Putamen (tissue), 1 donor: ENCODE data around the gene UGT2B28.
"Not testable (repeated sequence)": the region's sequence is repeated elsewhere in the genome, so short reads cannot be mapped to it uniquely, and the experiment has no call there.

ENCODE experiments used
- DNase-seq: peaks from one replicate; pipeline ENCODE4 v3.0.0-alpha.2; 2016; ENCODE audit warnings: low spot score

The UGT2B28 gene

DNA sequence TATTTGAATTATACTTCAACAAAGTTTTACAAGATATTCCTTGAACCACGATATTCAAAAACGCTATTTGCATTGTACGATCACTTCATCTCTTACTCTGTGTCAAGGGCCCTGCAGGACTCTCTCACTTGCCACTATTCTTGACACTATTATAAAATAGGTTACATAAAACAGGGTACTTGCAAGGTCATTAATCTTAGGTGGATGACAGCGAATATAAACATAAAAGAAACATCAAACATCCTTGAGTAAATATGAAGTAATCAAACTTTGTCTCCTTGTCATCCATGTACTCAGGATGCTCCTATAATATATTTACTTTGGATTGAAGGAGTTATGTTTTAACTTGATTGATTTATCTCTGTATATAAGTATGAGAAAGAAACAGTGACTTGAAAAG is at the start of gene UGT2B28:
UGT2B28 (plus strand) TSS at position 395 of the 400 bp plus-strand sequence. CDS start 26 bp downstream, outside the sequence.
- not testable (repeated sequence) for DNase-seq

- no peak for DNase-seq
These were observed 41.2 kb upstream of the UGT2B28 start for GRCh38 chr4:69239092-69239491.

DNA sequence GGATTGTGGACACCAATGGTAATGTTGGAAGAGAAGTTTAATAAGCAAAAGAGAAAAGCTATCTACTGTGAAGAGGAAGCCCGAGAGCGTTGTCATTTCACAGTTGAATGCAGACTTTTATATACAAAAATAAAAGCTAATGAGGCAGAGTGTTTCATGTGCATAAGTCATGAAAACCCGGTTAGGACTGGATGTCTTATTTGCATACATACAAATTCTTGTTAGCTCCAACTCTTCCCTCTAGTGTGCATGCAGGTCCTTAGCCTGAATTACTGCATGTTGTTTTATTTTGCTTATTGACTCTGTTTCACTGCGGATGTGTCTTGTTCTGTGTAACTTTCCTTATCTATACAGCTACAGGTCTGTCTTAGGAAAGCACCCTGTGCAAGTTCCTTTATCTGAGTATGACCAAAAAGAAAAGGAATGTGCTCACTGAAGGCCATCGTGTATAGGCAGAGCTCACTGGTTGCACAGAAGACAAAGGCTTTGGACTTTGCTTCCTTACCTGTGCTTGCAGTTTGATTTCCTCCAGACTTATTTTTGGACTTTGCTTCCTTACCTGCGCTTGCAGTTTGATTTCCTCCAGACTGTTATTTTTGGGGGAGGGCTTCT is 40.6 kb upstream of the UGT2B28 start:
- DNase-seq = no peak

- not testable (repeated sequence) for DNase-seq
These were observed 39.5 kb upstream of the UGT2B28 start for GRCh38 chr4:69240787-69241186.

DNA sequence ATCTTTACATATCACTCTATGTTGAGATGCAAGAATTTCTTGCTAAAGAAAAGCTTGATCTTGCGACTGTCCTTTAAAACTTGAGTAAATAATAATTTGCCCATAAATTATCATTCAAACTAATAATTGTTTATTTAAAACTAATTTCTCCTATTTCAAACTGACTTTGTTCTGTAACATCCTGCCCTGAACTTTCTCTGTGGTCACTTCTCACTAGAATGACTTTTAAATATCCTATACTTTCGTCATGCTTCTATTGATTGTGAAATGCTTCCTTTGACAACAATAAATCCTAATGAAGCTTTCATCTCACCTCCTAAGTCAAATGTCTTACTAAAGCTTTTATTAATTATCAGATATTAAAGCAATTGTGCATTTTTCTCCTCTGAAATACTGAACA is 38.5 kb upstream of the UGT2B28 start:
- DNase-seq = not testable (repeated sequence)

DNA sequence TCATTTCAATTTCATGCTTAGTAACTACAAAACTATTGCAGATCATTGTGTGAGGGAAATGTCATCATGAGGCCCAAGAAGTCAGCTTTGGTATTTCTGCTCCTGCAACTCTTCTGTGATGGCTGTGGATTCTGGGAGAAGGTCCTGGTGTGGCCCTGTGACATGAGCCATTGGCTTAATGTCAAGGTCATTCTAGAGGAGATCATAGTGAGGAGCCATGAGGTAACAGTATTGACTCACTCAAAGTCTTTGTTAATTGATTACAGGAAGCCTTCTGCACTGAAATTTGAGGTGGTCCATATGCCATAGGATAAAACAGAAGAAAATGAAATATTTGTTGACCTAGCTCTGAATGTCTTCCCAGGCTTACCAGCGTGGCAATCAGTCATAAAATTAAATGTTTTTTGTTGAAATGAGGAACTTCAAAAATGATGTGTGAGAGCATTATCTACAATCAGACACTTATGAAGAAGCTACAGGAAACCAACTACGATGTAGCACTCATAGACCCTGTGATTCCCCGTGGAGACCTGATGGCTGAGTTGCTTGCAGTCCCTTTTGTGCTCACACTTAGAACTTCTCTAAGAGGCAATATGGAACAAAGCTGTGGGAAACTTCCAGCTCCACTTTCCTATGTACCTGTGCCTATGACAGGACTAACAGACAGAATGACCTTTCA is 37.6 kb upstream of the UGT2B28 start:
- DNase-seq = not testable (repeated sequence)

DNA sequence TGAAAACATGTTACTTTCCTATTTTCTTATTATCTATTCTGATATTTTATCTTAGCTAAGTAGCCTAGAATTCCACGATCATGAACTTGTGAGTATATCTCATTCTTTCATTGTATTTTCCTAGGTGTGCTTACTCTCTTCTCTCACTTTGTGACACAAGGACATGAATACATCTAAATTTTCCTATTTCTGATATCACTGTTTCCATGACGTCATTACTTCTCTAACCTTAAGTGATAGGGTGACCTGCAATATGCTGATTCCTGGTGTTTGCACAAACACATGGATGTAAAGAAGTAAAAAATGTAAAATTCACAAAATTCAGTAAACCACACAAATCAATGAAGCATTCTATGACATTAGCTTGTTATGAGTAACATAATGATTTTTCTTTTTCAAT is 29.4 kb upstream of the UGT2B28 start:
- not testable (repeated sequence) for DNase-seq

DNA sequence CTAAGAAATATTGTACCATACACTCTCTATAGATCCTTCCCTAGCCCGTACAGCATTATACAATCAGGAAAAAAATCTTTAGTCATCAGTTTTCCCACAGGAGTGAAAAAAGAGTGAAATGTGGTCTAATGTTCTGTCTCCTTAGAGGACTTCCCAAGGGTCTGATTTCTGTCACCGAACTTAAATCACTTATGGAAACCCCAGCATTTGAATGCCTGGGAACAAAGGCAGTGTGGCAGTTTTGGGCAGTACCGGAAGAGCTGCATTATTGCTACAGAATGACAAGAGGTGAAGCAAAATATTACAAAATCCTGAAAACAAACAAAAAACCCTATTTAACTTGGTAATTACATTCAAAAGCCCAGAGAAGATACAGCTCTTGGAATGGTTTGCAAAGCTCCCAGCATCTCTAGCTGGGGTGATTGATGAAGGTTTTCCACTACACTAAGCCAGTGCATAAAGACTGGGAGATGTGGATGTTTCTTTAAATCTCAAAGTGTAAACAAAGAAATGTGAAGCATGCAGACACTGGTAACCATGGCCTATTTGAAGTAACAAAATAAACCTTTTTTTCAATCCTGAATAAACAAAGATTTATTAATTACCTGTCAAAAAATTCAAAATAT is 27.0 kb upstream of the UGT2B28 start:
- not testable (repeated sequence) for DNase-seq

GRCh38 chr4:69268612-69269011 is 11.7 kb upstream of the UGT2B28 start:
- not testable (repeated sequence) for DNase-seq

DNA sequence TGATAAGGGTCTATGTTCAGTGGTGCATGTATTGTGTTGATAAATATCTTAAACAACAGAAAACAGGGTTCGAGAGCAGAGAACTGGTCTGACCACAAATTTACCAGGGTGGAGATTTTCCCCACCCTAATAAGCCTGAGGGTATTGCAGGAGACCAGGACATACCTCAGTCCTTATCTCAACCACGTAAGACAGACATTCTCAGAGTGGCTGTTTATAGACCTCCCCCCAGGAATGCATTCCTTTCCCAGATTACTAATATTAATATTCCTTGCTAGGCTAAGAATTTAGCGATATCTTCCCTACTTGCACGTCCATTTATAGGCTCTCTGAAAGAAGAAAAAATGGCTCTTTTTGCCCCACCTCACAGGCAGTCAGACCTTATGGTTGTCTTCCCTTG is 16.1 kb downstream of the UGT2B28 start:
- DNase-seq = not testable (repeated sequence)

- DNase-seq = not testable (repeated sequence)
These were observed 28.3 kb downstream of the UGT2B28 start for GRCh38 chr4:69308426-69309033.

GRCh38 chr4:69309549-69310076 is 29.3 kb downstream of the UGT2B28 start:
- not testable (repeated sequence) for DNase-seq

DNA sequence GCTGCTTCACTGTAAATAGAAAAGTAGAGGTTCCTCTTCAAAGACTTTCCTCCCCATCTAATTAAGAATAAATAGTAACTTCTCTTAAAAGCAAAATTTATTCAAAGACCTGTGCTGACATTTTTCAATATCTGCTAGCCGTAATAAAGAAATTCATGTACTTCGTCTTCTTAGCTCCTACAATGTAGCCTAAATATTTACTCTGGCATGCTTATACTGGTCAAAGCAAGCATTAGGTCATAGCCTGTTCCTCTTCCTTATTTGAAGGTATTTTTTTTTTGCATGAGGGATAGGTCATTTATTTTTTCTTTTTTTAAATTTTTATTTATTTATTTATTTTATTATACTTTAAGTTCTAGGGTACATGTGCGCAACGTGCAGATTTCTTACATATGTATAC is 30.0 kb downstream of the UGT2B28 start:
- DNase-seq = not testable (repeated sequence)

- peak; percentile 19 for DNase-seq
These were observed 37.5 kb downstream of the UGT2B28 start for GRCh38 chr4:69317669-69318298.

DNA sequence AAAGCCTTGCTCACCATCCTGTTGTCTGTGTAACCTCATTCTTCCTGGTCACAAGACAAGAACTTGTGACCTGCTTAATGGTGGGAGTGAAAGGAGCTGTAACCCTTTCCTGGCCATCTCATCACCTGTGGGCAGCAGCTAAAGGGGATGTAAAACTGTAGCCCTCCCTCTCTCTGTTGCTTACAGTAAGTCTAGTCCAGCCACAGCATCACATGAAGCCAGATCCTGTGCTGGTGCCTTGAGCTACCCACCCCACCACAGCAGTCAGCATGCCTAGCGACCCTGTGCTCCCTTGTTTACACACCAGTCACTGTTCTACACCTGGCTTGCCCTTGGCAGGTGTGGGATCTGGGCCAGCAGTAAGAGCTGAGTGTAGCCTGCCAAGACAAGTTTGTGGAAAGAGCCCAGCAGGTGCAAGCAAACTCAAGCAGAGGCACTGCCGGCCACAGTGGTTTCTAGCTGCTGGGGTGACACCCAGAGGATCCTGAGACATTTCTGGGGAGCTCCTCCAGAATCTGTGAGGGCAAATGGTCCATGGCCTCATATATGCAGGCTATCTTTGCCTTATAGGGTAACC is 41.0 kb downstream of the UGT2B28 start:
- DNase-seq = no peak

DNA sequence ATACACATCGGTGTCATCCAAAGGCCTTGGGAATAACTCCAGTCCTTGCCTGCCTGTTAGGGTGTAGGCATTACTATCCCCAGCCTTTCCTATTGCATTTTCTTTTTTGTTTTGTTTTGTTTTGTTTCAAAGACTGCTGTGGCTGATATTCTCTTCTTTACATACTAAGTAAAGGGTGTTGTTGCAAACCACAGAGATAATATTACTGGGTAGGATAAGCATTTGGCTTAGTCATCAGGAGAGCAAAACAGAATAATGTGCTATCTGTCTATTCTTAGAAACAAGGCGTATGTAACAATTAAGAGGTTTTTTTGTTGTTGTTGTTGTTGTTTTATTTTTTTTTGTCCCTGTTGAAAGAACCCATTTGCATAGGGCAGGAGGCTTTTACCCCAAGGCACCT is 41.8 kb downstream of the UGT2B28 start:
- no peak for DNase-seq

GRCh38 chr4:69323284-69323683 is 43.0 kb downstream of the UGT2B28 start:
- no peak for DNase-seq

- DNase-seq = no peak
These were observed 50.2 kb downstream of the UGT2B28 start for GRCh38 chr4:69330345-69331047.

DNA sequence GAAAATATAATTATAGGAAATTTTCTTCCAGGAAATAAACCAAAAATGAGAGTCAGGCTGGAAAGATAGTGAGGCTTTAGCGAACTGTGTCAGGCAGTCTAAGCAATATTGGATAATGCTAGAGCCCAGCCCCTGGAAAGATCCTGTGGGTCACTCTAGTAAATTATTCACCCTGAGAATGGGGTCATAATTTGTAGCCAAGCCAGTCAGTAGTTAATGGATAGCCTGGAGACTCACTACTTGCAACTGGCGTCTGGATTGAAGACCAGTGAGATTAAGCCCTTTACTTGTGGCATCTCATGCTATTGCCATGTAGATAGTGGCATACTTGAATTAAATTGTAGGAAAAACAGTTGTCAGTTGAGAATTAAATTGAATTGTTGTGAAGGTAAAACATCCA is 51.0 kb downstream of the UGT2B28 start:
- DNase-seq = not testable (repeated sequence)

DNA sequence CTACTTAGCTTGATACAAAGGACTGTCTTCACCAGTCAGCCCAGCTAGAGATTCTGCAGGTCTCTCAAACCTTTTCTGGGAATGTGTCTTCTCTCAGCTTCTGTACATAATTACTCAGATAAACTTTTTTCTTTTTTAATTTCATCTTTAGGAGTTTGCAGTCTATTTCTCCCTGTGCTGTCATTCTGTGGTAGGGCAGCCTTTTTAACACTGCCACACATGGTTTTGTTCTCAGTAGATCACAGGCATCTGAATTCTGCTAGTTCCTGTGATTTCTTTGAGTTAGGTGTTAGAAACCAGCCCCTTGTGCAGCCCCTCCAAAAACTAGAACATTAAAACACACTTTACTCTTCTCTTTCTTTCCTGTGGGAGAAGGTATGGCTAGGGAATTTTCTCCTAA is 55.2 kb downstream of the UGT2B28 start:
- not testable (repeated sequence) for DNase-seq

DNA sequence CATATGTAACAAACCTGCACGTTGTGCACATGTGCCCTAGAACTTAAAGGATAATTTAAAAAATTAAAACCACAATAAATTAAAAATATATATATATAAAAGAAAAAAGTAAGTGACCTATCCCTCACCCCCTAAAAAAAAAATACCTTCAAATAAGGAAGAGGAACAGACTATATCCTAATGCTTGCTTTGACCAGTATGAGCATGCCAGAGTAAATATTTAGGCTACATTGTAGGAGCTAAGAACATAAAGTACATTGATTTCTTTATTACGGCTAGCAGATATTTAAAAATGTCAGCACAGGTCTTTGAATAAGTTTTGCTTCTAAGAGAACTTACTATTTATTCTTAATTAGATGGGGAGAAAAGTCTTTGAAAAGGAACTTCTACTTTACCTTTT is 62.8 kb downstream of the UGT2B28 start:
- DNase-seq = not testable (repeated sequence)
